Measurements from ENCODE around the gene ACTR1B.
"Not testable (repeated sequence)": the region's sequence is repeated elsewhere in the genome, so short reads cannot be mapped to it uniquely, and the experiment has no call there.

Gene ACTR1B

GRCh38 chr2:97657986-97658690, 5.7 kb downstream of the ACTR1B start:
- FAIRE-seq: no peak

GRCh38 chr2:97656905-97657587, 6.8 kb downstream of the ACTR1B start:
- no peak for FAIRE-seq

GRCh38 chr2:97656129-97656755, 7.6 kb downstream of the ACTR1B start:
- FAIRE-seq: no peak

GRCh38 chr2:97654791-97655190, 9.1 kb downstream of the ACTR1B start:
- FAIRE-seq: no peak

GRCh38 chr2:97654309-97654708, 9.5 kb downstream of the ACTR1B start:
- FAIRE-seq: no peak

GRCh38 chr2:97653874-97654273, 10.0 kb downstream of the ACTR1B start:
- FAIRE-seq: no peak

GRCh38 chr2:97653473-97653872, 10.4 kb downstream of the ACTR1B start:
- no peak for FAIRE-seq

GRCh38 chr2:97651114-97651513, 12.7 kb downstream of the ACTR1B start:
- no peak for FAIRE-seq

- no peak for FAIRE-seq
Measured at GRCh38 chr2:97646977-97647376, 16.9 kb downstream of the ACTR1B start.

GRCh38 chr2:97645695-97646629, 17.9 kb downstream of the ACTR1B start, which contains the start of gene COX5B:
TSS of gene COX5B (plus strand) at chr2:97646062. CDS start at chr2:97646087, 25 bp downstream.
- FAIRE-seq: peak; percentile 96

- no peak for FAIRE-seq
Measured at GRCh38 chr2:97645112-97645694, 18.6 kb downstream of the ACTR1B start.

GRCh38 chr2:97644023-97644717, 19.7 kb downstream of the ACTR1B start:
- FAIRE-seq: no peak

- not testable (repeated sequence) for FAIRE-seq
Measured at GRCh38 chr2:97626049-97626430, 37.8 kb downstream of the ACTR1B start.

GRCh38 chr2:97625354-97626048, 38.3 kb downstream of the ACTR1B start:
- FAIRE-seq: not testable (repeated sequence)

GRCh38 chr2:97622976-97623375, 40.9 kb downstream of the ACTR1B start:
- not testable (repeated sequence) for FAIRE-seq

GRCh38 chr2:97620492-97620891, 43.4 kb downstream of the ACTR1B start:
- not testable (repeated sequence) for FAIRE-seq

- not testable (repeated sequence) for FAIRE-seq
Measured at GRCh38 chr2:97618939-97619827, 44.7 kb downstream of the ACTR1B start.

GRCh38 chr2:97617911-97618310, 45.9 kb downstream of the ACTR1B start:
- no peak for FAIRE-seq

- FAIRE-seq: not testable (repeated sequence)
Measured at GRCh38 chr2:97615746-97616145, 48.1 kb downstream of the ACTR1B start.

- not testable (repeated sequence) for FAIRE-seq
Measured at GRCh38 chr2:97611895-97612294, 51.9 kb downstream of the ACTR1B start.
